ENCODE data around the gene TRIO.

- no peak for TF ChIP-seq CTCF (IDR thresholded peaks at IDR 0.05)
- TF ChIP-seq POLR2A (IDR thresholded peaks at IDR 0.05), result no peak
Observed at GRCh38 chr5:14337593-14337992, 194.5 kb downstream of the TRIO start.
